HepG2 (cell line): ENCODE results near the gene TADA2A. TPM values are rescaled to one million over a fixed set of nuclear protein-coding genes. Genes with fewer than 3 reads are reported as not detected.

Source experiments
- FLYWCH1 ChIP-seq: sonication (generic); formaldehyde crosslinking; IDR thresholded peaks from 2 replicates; pipeline ENCODE4 v1.8.1; 2023; ENCODE audit warnings: mild to moderate bottlenecking, missing genetic modification reagents
- FOSL2 ChIP-seq: sonication (generic); formaldehyde crosslinking; IDR thresholded peaks from 2 replicates; pipeline ENCODE4 v1.4.0; 2020; ENCODE audit warnings: missing genetic modification reagents
- HMG20B ChIP-seq: conservative IDR thresholded peaks from 2 replicates; pipeline ENCODE4 v1.6.1; 2016; ENCODE audit warnings: missing genetic modification reagents, missing compliant biosample characterization
- KLF15 ChIP-seq: sonication (generic); formaldehyde crosslinking; IDR thresholded peaks from 2 replicates; pipeline ENCODE4 v1.8.1; 2023; ENCODE audit warnings: borderline replicate concordance, mild to moderate bottlenecking, inconsistent platforms, missing genetic modification reagents, mixed read lengths
- MED1 ChIP-seq: sonication (generic); formaldehyde crosslinking; IDR thresholded peaks from 2 replicates; pipeline ENCODE4 v1.4.0; 2020; ENCODE audit warnings: missing genetic modification reagents
- POLR2A ChIP-seq, 2 experiments: IDR thresholded peaks; 2 replicates each; pipeline ENCODE4 v1.6.1; 2011; ENCODE audit warnings: low read depth in 2 of 2, low read length in 2 of 2, mild to moderate bottlenecking in 1 of 2, moderate library complexity in 1 of 2; ENCODE audit not compliant: insufficient read depth in 1 of 2
- RFX3 ChIP-seq: IDR thresholded peaks from 2 replicates; pipeline ENCODE4 v1.6.1; 2016; ENCODE audit warnings: missing biosample characterization, missing genetic modification reagents
- SOX13 ChIP-seq, 3 experiments: fragments of 450-650 bp in 1 of 3; sonication (generic) in 1 of 3; formaldehyde crosslinking in 1 of 3; IDR thresholded peaks in 2 of 3; conservative IDR thresholded peaks in 1 of 3; 2 replicates each; pipeline versions ENCODE4 v1.5.0 to v1.6.1; 2016 to 2020; ENCODE audit warnings: antibody characterized with exemption in 1 of 3, mild to moderate bottlenecking in 1 of 3, missing compliant biosample characterization in 1 of 3, missing genetic modification reagents in 1 of 3, moderate library complexity in 1 of 3
- TAF1 ChIP-seq: sonication (generic); formaldehyde crosslinking; IDR thresholded peaks from 2 replicates; pipeline ENCODE4 v1.4.0; 2020; ENCODE audit warnings: missing genetic modification reagents
- TCF7L2 ChIP-seq: IDR thresholded peaks from 2 replicates; pipeline ENCODE4 v1.6.1; 2011; ENCODE audit warnings: mild to moderate bottlenecking, low read depth, low read length, moderate library complexity
- ZFP36L1 ChIP-seq: sonication (generic); formaldehyde crosslinking; IDR thresholded peaks from 2 replicates; pipeline ENCODE4 v1.8.0; 2022; ENCODE audit warnings: mild to moderate bottlenecking, missing genetic modification reagents, moderate library complexity
- ZMAT3 ChIP-seq: sonication (generic); formaldehyde crosslinking; conservative IDR thresholded peaks from 2 replicates; pipeline ENCODE4 v1.7.0; 2021; ENCODE audit warnings: missing genetic modification reagents
- ZNF143 ChIP-seq: sonication (generic); formaldehyde crosslinking; IDR thresholded peaks from 2 replicates; pipeline ENCODE4 v1.4.0; 2020; ENCODE audit warnings: missing genetic modification reagents
- ZNF335 ChIP-seq: sonication (generic); formaldehyde crosslinking; IDR thresholded peaks from 2 replicates; pipeline ENCODE4 v1.4.0; 2020; ENCODE audit warnings: missing genetic modification reagents
- ZNF543 ChIP-seq: sonication (generic); formaldehyde crosslinking; IDR thresholded peaks from 2 replicates; pipeline ENCODE4 v1.4.0; 2020; ENCODE audit warnings: mild to moderate bottlenecking, missing genetic modification reagents
- ZNF564 ChIP-seq: sonication (generic); formaldehyde crosslinking; IDR thresholded peaks from 2 replicates; pipeline ENCODE4 v1.8.1; 2023; ENCODE audit warnings: mild to moderate bottlenecking, missing genetic modification reagents
- ZNF615 ChIP-seq: sonication (generic); formaldehyde crosslinking; IDR thresholded peaks from 2 replicates; pipeline ENCODE4 v1.5.0; 2020; ENCODE audit warnings: mild to moderate bottlenecking, missing genetic modification reagents, borderline replicate concordance
- ZNF766 ChIP-seq: sonication (generic); formaldehyde crosslinking; IDR thresholded peaks from 2 replicates; pipeline ENCODE4 v1.5.0; 2020; ENCODE audit warnings: missing genetic modification reagents, borderline replicate concordance
- ZNF816 ChIP-seq: sonication (generic); formaldehyde crosslinking; IDR thresholded peaks from 2 replicates; pipeline ENCODE4 v1.8.0; 2022; ENCODE audit warnings: missing genetic modification reagents, mild to moderate bottlenecking, borderline replicate concordance
- ZNF883 ChIP-seq: sonication (generic); formaldehyde crosslinking; IDR thresholded peaks from 2 replicates; pipeline ENCODE4 v1.5.1; 2020; ENCODE audit warnings: mild to moderate bottlenecking, missing genetic modification reagents; ENCODE audit errors: not compliant biosample characterization
- polyA plus RNA-seq, 8 experiments: library from polyadenylated mRNA; depleted of rRNA in 3 of 8; stranded (reverse) in 7 of 8; unstranded in 1 of 8; fragments of >200 nt; fragmentation: Illumina TruSeq in 4 of 8; extraction: Trizol in 4 of 8; gene quantifications; 2 replicates each; pipeline versions ENCODE4 v1.2.1 to v1.2.3, GENCODE V29; 2011 to 2016; ENCODE audit warnings: low read depth in 4 of 8, missing spikeins in 1 of 8, mixed read lengths in 1 of 8; ENCODE audit not compliant: insufficient read depth in 1 of 8
- total RNA-seq, 5 experiments: library from RNA; depleted of rRNA; stranded (reverse); fragments of >200 nt; fragmentation: Illumina TruSeq; extraction: Trizol; gene quantifications; 2 replicates each; pipeline ENCODE4 v1.2.3, GENCODE V29; 2016; ENCODE audit warnings: low read depth in 1 of 5
- TF ChIP-seq, protein P1 (sequence below): IDR thresholded peaks from 2 replicates; pipeline ENCODE4 v1.6.1; 2016
- TF ChIP-seq, protein P2 (sequence below): fragments of 450-650 bp; IDR thresholded peaks from 2 replicates; pipeline ENCODE4 v1.6.1; 2016
- TF ChIP-seq, protein P3 (sequence below): sonication (generic); formaldehyde crosslinking; IDR thresholded peaks from 2 replicates; pipeline ENCODE4 v1.5.0; 2020; ENCODE audit warnings: mild to moderate bottlenecking, missing genetic modification reagents
- TF ChIP-seq, protein P4 (sequence below): sonication (generic); formaldehyde crosslinking; conservative IDR thresholded peaks from 2 replicates; pipeline ENCODE4 v1.8.0; 2022; ENCODE audit warnings: low read depth, missing genetic modification reagents

TADA2A gene
- total and polyA plus RNA-seq, 2 of the 13 experiments (the other 11 are each of a cell fraction or from before 2014, with no cell fraction given): 8.0 to 14.0 TPM

DNA sequence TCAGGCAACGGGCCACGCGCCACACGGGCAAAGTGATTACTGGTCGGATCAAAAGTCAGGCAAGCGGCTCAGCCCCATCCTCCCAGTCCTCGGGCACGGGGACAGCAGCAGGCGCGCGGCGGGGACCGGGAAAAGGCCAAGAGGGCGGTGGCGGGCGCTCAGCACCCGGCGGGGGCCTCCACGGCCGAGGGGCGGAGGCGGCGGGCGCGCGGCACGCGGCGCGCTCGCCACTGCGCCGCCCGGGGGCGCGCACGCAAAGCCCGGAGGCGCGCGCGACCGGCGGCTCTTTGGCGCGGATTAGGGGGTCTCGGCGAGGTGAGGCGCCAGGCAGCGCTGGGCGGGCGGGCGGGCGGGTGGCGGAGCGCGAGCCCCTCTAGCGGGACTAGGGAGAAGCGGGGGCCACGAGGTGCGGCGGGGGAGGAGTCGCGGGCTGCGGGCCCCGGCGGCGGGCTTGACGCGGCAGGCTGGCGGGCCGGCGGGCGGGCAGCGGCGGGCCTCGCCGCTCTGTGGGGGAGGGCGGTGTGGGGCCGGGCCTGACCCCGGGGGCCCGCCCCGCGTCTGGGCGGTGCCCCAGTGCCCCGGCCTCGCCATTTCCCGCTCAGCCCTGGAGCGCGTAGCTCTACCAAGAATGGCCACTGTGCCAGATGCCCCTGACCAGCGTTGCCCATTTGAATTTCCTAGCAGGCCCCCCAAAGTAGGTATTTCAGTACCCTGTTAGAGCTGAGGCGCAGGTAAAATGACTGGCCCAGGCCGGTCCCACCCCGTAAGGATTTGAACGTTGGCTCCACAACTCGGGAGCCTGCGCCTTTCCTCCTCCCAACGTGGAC is at the start of gene TADA2A, which contains the start of gene ACACA (continued):
- TF ChIP-seq, protein P1, sequence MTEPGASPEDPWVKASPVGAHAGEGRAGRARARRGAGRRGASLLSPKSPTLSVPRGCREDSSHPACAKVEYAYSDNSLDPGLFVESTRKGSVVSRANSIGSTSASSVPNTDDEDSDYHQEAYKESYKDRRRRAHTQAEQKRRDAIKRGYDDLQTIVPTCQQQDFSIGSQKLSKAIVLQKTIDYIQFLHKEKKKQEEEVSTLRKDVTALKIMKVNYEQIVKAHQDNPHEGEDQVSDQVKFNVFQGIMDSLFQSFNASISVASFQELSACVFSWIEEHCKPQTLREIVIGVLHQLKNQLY (CRISPR knock-in tag): 0 out of 2 replicates have a peak, but pooled peaks have one; percentile 26
- no peak for TF ChIP-seq RFX3 (CRISPR knock-in tag)
- TF ChIP-seq, protein P2, sequence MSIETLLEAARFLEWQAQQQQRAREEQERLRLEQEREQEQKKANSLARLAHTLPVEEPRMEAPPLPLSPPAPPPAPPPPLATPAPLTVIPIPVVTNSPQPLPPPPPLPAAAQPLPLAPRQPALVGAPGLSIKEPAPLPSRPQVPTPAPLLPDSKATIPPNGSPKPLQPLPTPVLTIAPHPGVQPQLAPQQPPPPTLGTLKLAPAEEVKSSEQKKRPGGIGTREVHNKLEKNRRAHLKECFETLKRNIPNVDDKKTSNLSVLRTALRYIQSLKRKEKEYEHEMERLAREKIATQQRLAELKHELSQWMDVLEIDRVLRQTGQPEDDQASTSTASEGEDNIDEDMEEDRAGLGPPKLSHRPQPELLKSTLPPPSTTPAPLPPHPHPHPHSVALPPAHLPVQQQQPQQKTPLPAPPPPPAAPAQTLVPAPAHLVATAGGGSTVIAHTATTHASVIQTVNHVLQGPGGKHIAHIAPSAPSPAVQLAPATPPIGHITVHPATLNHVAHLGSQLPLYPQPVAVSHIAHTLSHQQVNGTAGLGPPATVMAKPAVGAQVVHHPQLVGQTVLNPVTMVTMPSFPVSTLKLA: no peak
- TF ChIP-seq ZMAT3 (CRISPR knock-in tag): peak; percentile 44; the same call in 1 of the 2 replicates
- TF ChIP-seq, protein P3, sequence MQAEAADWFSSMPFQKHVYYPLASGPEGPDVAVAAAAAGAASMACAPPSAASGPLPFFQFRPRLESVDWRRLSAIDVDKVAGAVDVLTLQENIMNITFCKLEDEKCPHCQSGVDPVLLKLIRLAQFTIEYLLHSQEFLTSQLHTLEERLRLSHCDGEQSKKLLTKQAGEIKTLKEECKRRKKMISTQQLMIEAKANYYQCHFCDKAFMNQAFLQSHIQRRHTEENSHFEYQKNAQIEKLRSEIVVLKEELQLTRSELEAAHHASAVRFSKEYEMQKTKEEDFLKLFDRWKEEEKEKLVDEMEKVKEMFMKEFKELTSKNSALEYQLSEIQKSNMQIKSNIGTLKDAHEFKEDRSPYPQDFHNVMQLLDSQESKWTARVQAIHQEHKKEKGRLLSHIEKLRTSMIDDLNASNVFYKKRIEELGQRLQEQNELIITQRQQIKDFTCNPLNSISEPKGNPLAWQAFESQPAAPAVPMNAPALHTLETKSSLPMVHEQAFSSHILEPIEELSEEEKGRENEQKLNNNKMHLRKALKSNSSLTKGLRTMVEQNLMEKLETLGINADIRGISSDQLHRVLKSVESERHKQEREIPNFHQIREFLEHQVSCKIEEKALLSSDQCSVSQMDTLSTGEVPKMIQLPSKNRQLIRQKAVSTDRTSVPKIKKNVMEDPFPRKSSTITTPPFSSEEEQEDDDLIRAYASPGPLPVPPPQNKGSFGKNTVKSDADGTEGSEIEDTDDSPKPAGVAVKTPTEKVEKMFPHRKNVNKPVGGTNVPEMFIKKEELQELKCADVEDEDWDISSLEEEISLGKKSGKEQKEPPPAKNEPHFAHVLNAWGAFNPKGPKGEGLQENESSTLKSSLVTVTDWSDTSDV: no peak
- peak; percentile 65 for TF ChIP-seq TAF1 (CRISPR knock-in tag)
- TF ChIP-seq MED1 (CRISPR knock-in tag): peak; percentile 64
- TF ChIP-seq FLYWCH1 (CRISPR knock-in tag): no peak
- no peak for TF ChIP-seq ZNF883
- TF ChIP-seq SOX13 (IDR thresholded peaks at IDR 0.05): no peak
- peak in 1 of 2 experiments; percentile 24; a peak in 1 of 4 replicates for TF ChIP-seq SOX13 (CRISPR knock-in tag; conservative IDR thresholded peaks at IDR 0.05 in 1 of 2, IDR thresholded peaks at IDR 0.05 in 1 of 2)
- TF ChIP-seq FOSL2 (CRISPR knock-in tag): peak; percentile 19; the same call in 1 of the 2 replicates
- no peak for TF ChIP-seq ZNF766 (CRISPR knock-in tag)
- no peak for TF ChIP-seq ZNF564
- TF ChIP-seq ZNF816: 0 out of 2 replicates have a peak, but pooled peaks have one; percentile 65
- TF ChIP-seq HMG20B: 0 out of 2 replicates have a peak, but pooled peaks have one; percentile 46
- no peak for TF ChIP-seq ZNF615 (CRISPR knock-in tag)
- no peak for TF ChIP-seq TCF7L2
- 0 out of 2 replicates have a peak, but pooled peaks have one; percentile 65 for TF ChIP-seq KLF15 (CRISPR knock-in tag)
- 0 out of 2 replicates have a peak, but pooled peaks have one; percentile 38 for TF ChIP-seq ZNF335 (CRISPR knock-in tag)
- TF ChIP-seq ZNF543 (CRISPR knock-in tag): no peak
- TF ChIP-seq ZFP36L1 (CRISPR knock-in tag): no peak
- TF ChIP-seq, protein P4, sequence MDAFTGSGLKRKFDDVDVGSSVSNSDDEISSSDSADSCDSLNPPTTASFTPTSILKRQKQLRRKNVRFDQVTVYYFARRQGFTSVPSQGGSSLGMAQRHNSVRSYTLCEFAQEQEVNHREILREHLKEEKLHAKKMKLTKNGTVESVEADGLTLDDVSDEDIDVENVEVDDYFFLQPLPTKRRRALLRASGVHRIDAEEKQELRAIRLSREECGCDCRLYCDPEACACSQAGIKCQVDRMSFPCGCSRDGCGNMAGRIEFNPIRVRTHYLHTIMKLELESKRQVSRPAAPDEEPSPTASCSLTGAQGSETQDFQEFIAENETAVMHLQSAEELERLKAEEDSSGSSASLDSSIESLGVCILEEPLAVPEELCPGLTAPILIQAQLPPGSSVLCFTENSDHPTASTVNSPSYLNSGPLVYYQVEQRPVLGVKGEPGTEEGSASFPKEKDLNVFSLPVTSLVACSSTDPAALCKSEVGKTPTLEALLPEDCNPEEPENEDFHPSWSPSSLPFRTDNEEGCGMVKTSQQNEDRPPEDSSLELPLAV (CRISPR knock-in tag): no peak
- no peak for TF ChIP-seq ZNF143 (CRISPR knock-in tag)
- peak; percentile 86 to 90 for TF ChIP-seq POLR2A (IDR thresholded peaks at IDR 0.05; ENCODE audit: insufficient read depth in 1 of 2, low read depth in 2 of 2, low read length in 2 of 2)
